PFSK-1 (cell line): ENCODE results near the gene UCP2.

Experiments
- FOXP2 ChIP-seq: optimal IDR thresholded peaks from 2 replicates; pipeline ENCODE3; 2011; ENCODE audit warnings: borderline replicate concordance, control low read depth, inconsistent platforms; ENCODE audit not compliant: insufficient read depth; ENCODE audit errors: extremely low read length, extremely low read depth
- POLR2AphosphoS5 ChIP-seq: IDR thresholded peaks from 2 replicates; pipeline ENCODE4 v1.6.1; 2012; ENCODE audit warnings: low read depth, mild to moderate bottlenecking, control low read depth, low read length, moderate library complexity
- REST ChIP-seq, 2 experiments: IDR thresholded peaks; 2 replicates each; pipeline versions ENCODE4 v1.6.1 to v1.8.0; 2011 to 2012; ENCODE audit warnings: low read depth in 2 of 2, low read length in 2 of 2, control low read depth in 1 of 2, inconsistent platforms in 1 of 2, mild to moderate bottlenecking in 1 of 2, moderate library complexity in 1 of 2; ENCODE audit not compliant: insufficient read depth in 1 of 2

- TF ChIP-seq REST (IDR thresholded peaks at IDR 0.05; ENCODE audit: insufficient read depth in 1 of 2, low read depth in 2 of 2, low read length in 2 of 2) (no peak), POLR2AphosphoS5 (no peak), FOXP2 (no peak)
Observed at GRCh38 chr11:74007691-74008372, 25.2 kb upstream of the UCP2 start.
